ENCODE results near the gene GCLC. TPM values are rescaled to one million over a fixed set of nuclear protein-coding genes. Genes with fewer than 3 reads are reported as not detected.

GCLC gene
- total and polyA plus RNA-seq, 10 of the 15 experiments (the other 5 are each of a cell fraction or from before 2014, with no cell fraction given), result 6.5 to 23.6 (median 12.5) TPM

DNA sequence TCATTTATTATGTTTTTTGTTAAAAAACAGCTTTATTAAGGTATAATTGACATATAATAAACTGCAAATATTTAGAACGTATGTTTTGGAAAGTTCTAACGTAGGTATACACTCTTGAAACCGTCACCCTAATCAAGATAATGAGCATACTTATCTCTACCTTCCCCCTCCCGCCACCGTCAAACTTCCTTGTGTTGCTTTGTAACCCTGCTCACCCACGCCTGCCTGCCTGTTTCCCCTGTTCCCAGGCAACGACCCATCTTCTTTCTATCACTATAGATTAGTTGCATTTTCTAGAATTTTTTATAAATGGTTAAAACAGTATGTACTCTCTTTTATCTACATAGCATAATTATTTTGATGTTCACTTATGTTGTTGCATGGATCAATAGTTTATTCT lies 33.5 kb upstream of the GCLC start:
- FAIRE-seq, result no peak
- Histone ChIP-seq H3K9me3 (replicated peaks; ENCODE audit: control insufficient read depth, insufficient read depth, low read length) (no peaks in the 10 kb centered on the region), H3K4me2 (ENCODE audit: control insufficient read depth, insufficient read depth) (no peak overlapping the region), H3K27me3 (replicated peaks in 1 of 2; ENCODE audit: control insufficient read depth in 2 of 2, insufficient read depth in 2 of 2, low read length in 1 of 2) (no peaks in the 10 kb centered on the region; a peak in 1 of 4 replicates), H3K36me3 (ENCODE audit: control insufficient read depth in 2 of 2, insufficient read depth in 2 of 2, low read length in 1 of 2) (no peaks in the 10 kb centered on the region), H2AFZ (ENCODE audit: control insufficient read depth, low read depth, low read length) (no peak overlapping the region), H3K79me2 (ENCODE audit: control insufficient read depth, insufficient read depth, low read length) (no peaks in the 10 kb centered on the region), H3K4me3 (no peak overlapping the region), H4K20me1 (ENCODE audit: control insufficient read depth, insufficient read depth) (no peaks in the 10 kb centered on the region), H3K4me1 (ENCODE audit: control insufficient read depth, insufficient read depth, low read length) (no peaks in the 10 kb centered on the region), H3K9ac (ENCODE audit: control insufficient read depth, insufficient read depth, low read length) (no peak overlapping the region), H3K27ac (ENCODE audit: control insufficient read depth, insufficient read depth) (no peak overlapping the region)
- intact Hi-C loops (cut with micrococcal nuclease; ENCODE audit: unreplicated experiment), result no loop called here
- RAD21 ChIA-PET (ENCODE audit: unreplicated experiment), result no interaction called here
- ATAC-seq, result no peak
- POLR2A ChIA-PET, result no interaction called here
- WGBS (ENCODE audit: insufficient coverage, insufficient replicate concordance, low lambda C conversion rate, missing lambda C conversion rate), result 46% methylated on average over 7 of the region's 7 CpGs
- in situ Hi-C loops (cut with MboI), result no loop called here
- BruUV-seq (replicated peaks), result no TSS peak
- CTCF ChIA-PET, result interaction anchor here (2.1 kb wide), 1 partner anchor 20 kb away, joined by 4 read pairs; no protein-coding TSS in a partner anchor
- DNase-seq (ENCODE audit: low read depth, low spot score), result no peak
- SMC1A ChIA-PET (ENCODE audit: uncharacterized antibody, unreplicated experiment), result no interaction called here
- TF ChIP-seq ZSCAN29 (IDR thresholded peaks at IDR 0.05) (no peak), NR2C1 (IDR thresholded peaks at IDR 0.05) (no peak), RBBP5 (conservative IDR thresholded peaks at IDR 0.05) (no peak), NFXL1 (IDR thresholded peaks at IDR 0.05; ENCODE audit: borderline replicate concordance) (no peak), CREM (IDR thresholded peaks at IDR 0.05; ENCODE audit: low read depth) (no peak)
- TF ChIP-seq, protein P1, sequence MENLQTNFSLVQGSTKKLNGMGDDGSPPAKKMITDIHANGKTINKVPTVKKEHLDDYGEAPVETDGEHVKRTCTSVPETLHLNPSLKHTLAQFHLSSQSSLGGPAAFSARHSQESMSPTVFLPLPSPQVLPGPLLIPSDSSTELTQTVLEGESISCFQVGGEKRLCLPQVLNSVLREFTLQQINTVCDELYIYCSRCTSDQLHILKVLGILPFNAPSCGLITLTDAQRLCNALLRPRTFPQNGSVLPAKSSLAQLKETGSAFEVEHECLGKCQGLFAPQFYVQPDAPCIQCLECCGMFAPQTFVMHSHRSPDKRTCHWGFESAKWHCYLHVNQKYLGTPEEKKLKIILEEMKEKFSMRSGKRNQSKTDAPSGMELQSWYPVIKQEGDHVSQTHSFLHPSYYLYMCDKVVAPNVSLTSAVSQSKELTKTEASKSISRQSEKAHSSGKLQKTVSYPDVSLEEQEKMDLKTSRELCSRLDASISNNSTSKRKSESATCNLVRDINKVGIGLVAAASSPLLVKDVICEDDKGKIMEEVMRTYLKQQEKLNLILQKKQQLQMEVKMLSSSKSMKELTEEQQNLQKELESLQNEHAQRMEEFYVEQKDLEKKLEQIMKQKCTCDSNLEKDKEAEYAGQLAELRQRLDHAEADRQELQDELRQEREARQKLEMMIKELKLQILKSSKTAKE (IDR thresholded peaks at IDR 0.05; ENCODE audit: low read depth, poor library complexity, severe bottlenecking), result no peak
- TF ChIP-seq, protein P2, sequence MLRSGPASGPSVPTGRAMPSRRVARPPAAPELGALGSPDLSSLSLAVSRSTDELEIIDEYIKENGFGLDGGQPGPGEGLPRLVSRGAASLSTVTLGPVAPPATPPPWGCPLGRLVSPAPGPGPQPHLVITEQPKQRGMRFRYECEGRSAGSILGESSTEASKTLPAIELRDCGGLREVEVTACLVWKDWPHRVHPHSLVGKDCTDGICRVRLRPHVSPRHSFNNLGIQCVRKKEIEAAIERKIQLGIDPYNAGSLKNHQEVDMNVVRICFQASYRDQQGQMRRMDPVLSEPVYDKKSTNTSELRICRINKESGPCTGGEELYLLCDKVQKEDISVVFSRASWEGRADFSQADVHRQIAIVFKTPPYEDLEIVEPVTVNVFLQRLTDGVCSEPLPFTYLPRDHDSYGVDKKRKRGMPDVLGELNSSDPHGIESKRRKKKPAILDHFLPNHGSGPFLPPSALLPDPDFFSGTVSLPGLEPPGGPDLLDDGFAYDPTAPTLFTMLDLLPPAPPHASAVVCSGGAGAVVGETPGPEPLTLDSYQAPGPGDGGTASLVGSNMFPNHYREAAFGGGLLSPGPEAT (IDR thresholded peaks at IDR 0.05; ENCODE audit: low read depth), result no peak
- TF ChIP-seq, protein P3, sequence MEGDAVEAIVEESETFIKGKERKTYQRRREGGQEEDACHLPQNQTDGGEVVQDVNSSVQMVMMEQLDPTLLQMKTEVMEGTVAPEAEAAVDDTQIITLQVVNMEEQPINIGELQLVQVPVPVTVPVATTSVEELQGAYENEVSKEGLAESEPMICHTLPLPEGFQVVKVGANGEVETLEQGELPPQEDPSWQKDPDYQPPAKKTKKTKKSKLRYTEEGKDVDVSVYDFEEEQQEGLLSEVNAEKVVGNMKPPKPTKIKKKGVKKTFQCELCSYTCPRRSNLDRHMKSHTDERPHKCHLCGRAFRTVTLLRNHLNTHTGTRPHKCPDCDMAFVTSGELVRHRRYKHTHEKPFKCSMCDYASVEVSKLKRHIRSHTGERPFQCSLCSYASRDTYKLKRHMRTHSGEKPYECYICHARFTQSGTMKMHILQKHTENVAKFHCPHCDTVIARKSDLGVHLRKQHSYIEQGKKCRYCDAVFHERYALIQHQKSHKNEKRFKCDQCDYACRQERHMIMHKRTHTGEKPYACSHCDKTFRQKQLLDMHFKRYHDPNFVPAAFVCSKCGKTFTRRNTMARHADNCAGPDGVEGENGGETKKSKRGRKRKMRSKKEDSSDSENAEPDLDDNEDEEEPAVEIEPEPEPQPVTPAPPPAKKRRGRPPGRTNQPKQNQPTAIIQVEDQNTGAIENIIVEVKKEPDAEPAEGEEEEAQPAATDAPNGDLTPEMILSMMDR (IDR thresholded peaks at IDR 0.05 in 2 of 3, conservative IDR thresholded peaks at IDR 0.05 in 1 of 3; ENCODE audit: control insufficient read depth in 2 of 3, extremely low read depth in 1 of 3, insufficient read depth in 1 of 3, low read depth in 3 of 3, low read length in 3 of 3), result no peak

Measured in GM12878 (cell line).